ENCODE results near the gene RNU1-2. TPM values are rescaled to one million over a fixed set of nuclear protein-coding genes. Genes with fewer than 3 reads are reported as not detected.

The RNU1-2 gene
- 10.6 TPM in 1 of 5 replicates, not detected in the others for total RNA-seq (2022; extraction: Qiagen RNA extraction)

GRCh38 chr1:16895598-16896315, at the start of gene RNU1-2:
TSS of gene RNU1-2 (plus strand) at chr1:16895980.

GRCh38 chr1:16921391-16922185, 25.8 kb downstream of the RNU1-2 start, which contains the start of gene CROCC:
TSS of gene CROCC (plus strand) at chr1:16921931. CDS start at chr1:16922019, 88 bp downstream.

Other genes starting within 250 kb of the RNU1-2 start
- 10.6 TPM in 1 of 5 replicates, not detected in the others for gene RNU1-3, start 229.0 kb upstream of the RNU1-2 start, total RNA-seq (2022; extraction: Qiagen RNA extraction)
- gene RNU1-4, start 155.5 kb upstream of the RNU1-2 start, total RNA-seq (2022; extraction: Qiagen RNA extraction) = 10.6 TPM in 1 of 5 replicates, not detected in the others
- gene CROCC, start 26.0 kb downstream of the RNU1-2 start, total RNA-seq (2022; extraction: Qiagen RNA extraction) = 4.6 to 9.6 TPM (median 7.7 TPM) in 5 replicates
- gene MFAP2, start 84.6 kb downstream of the RNU1-2 start, total RNA-seq (2022; extraction: Qiagen RNA extraction) = 0.57 to 2.0 TPM (median 1.3 TPM) in 5 replicates
- gene ATP13A2, start 115.9 kb downstream of the RNU1-2 start, total RNA-seq (2022; extraction: Qiagen RNA extraction) = 25.1 to 33.3 TPM (median 29.6 TPM) in 5 replicates
- 102 to 109 TPM (median 107 TPM) in 5 replicates for gene SDHB, start 158.1 kb downstream of the RNU1-2 start, total RNA-seq (2022; extraction: Qiagen RNA extraction)
- 0.72 to 1.4 TPM (median 1.2 TPM) in 5 replicates for gene PADI2, start 223.5 kb downstream of the RNU1-2 start, total RNA-seq (2022; extraction: Qiagen RNA extraction)